ENCODE measurements around the gene PDCD1LG2.
"Not testable (repeated sequence)": the region's sequence is repeated elsewhere in the genome, so short reads cannot be mapped to it uniquely, and the experiment has no call there.

The PDCD1LG2 gene

DNA sequence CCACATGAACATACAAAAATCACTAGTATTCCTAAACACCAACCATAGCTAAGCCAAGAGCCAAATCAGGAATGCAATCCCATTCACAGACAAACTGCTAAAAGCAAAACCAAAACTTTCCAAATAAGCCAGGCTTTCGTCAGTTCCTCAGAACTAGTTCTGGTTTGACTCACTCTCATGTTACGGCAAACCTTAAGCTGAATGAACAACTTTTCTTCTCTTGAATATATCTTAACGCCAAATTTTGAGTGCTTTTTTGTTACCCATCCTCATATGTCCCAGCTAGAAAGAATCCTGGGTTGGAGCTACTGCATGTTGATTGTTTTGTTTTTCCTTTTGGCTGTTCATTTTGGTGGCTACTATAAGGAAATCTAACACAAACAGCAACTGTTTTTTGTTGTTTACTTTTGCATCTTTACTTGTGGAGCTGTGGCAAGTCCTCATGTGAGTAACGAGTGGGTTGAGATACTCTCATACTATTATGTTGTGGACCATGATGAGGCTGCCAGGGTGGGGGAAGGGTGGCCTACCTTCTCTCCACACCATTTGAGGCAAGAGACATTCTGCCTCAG, at the start of gene PDCD1LG2:
Gene PDCD1LG2 (plus strand): TSS at position 172 of the 572 bp plus-strand sequence. CDS start 12,016 bp downstream, outside the sequence.
- no peak for FAIRE-seq

DNA sequence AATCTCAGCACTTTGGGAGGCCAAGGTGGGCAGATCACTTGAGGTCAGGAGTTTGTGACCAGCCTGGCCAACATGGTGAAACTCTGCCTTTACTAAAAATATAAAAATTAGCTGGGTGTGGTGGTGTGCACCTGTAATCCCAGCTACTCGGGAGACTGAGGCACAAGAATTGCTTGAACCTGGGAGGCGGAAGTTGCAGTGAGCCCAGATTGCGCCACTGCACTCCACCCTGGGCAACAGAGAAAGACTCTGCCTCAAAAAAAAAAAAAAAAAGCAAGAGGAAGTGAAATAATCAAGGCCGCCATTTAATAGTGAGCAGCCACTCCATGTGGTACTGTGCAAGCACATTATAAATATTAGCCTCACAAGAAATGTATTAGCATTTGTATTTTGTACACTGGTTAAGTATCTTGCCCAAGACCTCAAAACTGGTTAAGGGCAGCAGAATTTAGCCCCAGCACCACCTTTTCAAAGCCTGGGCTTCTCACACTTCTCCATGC, 45.5 kb upstream of the PDCD1LG2 start:
- FAIRE-seq, result not testable (repeated sequence)

DNA sequence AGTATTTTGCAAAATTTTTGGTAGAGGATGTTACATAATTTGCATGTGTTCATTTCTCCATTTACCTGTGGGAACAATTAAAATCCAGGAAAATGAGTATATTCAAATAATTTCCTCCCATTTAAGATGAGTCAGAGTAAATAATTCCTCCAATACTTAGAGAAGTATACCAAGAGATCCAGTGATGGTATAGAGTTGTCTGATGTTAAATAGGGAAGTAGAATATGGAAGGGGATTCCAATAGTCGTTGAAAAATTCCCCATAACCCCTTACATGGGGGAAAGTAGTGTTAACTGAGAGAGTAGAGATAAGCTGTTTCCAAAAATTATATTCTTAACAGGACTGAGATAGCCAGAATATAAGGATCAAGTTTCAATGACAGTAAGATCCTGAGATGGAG, 44.3 kb upstream of the PDCD1LG2 start:
- no peak for FAIRE-seq

DNA sequence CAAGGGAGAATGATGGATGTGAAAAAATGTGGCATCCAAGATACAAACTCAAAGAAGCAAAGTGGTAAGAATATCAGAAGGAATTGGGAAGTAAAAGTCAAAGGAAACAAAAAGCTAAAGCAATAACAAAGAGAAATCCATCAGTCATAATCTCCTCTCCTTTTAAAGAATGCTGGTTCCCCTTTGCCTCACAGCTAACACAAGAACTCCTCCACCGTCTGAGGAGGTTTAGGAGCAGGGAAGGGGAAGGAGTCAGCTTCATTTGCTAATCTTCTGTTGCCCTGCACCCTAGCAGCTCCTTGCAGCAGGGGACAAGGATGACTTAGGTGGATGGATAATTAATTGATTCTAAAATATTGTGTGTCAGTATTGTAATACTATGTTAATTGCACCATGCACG, 43.6 kb upstream of the PDCD1LG2 start:
- FAIRE-seq, result no peak

DNA sequence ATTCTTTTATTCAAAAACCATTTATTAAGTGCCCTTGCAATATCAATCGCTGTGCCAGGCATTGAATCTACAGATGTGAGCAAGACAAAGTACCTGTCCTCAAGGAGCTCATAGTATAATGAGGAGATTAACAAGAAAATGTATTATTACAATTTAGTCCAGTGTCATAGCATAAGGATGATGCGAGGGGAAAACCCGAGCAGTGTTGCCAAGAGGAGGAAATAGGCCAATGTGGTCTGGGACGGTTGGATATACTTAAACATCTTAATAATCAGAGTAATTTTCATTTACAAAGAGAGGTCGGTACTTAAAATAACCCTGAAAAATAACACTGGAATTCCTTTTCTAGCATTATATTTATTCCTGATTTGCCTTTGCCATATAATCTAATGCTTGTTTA, 41.5 kb upstream of the PDCD1LG2 start:
- no peak for FAIRE-seq

DNA sequence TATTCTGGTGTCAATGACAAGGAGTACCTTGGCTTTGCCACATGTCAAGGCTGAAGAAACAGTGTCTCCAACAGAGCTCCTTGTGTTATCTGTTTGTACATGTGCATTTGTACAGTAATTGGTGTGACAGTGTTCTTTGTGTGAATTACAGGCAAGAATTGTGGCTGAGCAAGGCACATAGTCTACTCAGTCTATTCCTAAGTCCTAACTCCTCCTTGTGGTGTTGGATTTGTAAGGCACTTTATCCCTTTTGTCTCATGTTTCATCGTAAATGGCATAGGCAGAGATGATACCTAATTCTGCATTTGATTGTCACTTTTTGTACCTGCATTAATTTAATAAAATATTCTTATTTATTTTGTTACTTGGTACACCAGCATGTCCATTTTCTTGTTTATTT, 40.2 kb upstream of the PDCD1LG2 start:
- no peak for FAIRE-seq

DNA sequence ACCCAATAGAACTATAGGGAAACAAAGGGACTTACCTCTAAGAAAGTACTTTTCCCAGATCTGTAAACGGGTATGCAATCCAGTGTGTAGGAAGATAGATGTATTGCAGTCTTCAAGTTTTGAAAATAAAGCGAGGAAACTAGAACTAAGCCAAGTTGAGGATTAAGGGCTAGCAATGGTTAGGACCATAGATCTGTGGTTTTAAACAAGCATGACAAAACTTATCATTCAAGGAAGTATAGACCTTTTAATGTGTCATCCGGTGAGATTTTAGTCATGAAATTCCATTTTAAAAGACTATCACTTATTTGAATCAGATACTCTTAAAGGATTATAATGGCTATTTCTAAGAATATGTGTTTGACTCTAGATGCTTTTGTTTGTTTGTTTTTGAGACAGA, 39.5 kb upstream of the PDCD1LG2 start:
- FAIRE-seq, result no peak

DNA sequence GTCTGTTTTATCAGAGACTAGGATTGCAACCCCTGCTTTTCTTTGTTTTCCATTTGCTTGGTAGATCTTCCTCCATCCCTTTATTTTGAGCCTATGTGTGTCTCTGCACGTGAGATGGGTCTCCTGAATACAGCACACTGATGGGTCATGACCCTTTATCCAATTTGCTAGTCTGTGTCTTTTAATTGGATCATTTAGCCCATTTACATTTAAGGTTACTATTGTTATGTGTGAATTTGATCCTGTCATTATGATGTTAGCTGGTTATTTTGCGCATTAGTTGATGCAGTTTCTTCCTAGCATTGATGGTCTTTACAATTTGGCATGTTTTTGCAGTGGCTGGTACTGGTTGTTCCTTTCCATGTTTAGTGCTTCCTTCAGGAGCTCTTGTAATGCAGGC, 34.7 kb upstream of the PDCD1LG2 start:
- not testable (repeated sequence) for FAIRE-seq

DNA sequence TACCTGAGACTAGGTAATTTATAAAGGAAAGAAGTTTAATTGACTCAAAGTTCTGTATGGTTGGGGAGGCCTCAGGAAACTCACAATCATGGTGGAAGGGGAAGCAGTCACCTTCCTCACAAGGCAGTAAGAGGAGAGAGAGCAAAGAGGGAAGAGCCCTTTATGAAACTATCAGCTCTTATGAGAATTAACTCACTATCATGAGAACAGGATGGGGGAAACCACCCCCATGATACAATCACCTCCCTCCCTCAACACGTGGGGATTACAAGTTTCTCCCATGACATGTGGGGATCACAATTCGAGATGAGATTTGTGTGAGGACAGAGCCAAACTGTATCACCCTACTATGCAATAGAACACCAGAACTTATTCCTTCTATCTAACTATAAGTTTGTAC, 32.1 kb upstream of the PDCD1LG2 start:
- no peak for FAIRE-seq

DNA sequence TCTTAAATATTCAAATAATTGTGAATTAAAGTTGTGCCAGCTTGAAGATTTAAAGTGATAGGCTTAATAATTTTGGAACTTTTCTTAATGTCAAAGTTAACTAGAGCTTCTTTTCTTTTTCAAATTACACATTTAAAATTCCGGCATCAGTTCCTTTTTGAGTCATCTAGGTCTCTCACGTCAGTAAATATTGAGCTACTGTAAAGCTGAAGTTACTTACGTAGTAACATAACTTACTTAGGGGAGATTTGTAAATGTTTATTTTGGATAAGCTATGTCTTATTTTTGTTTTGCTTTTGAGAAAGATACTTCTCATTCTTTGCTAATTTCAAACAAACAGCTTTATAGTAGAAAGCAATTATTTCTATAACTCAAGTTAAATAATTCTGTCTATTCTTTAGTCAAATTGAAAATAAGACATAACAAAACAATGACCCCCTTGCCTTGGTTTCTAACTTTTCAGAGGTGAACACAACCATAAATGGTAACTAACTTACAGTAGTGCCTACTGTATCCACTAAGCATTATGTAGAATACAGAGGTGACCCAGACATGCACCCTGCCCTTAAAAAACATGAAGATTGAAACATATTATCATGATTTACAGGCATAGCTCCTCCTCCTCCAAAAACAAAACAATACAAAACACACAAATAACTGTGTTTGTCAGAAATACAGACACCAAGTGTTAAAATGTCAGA, 30.2 kb upstream of the PDCD1LG2 start:
- FAIRE-seq, result no peak

DNA sequence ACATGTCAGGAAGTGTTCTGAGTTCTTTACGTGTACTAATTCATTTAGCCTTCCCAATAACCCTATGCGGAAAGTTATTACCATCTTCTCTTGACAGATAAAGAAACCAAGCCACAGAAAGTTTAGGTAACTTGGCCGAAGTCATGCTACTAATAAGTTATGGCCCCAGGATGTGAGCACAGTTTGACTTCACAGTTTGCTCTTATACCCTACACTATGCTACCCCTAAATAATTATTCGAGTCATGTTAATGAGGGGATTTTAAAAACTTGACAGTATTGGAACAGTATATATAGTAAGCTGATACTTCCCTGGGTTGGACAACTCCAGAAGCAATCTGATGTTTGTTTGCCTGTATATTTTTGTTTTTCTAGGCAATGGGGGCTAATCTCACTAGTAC, 29.4 kb upstream of the PDCD1LG2 start:
- no peak for FAIRE-seq

DNA sequence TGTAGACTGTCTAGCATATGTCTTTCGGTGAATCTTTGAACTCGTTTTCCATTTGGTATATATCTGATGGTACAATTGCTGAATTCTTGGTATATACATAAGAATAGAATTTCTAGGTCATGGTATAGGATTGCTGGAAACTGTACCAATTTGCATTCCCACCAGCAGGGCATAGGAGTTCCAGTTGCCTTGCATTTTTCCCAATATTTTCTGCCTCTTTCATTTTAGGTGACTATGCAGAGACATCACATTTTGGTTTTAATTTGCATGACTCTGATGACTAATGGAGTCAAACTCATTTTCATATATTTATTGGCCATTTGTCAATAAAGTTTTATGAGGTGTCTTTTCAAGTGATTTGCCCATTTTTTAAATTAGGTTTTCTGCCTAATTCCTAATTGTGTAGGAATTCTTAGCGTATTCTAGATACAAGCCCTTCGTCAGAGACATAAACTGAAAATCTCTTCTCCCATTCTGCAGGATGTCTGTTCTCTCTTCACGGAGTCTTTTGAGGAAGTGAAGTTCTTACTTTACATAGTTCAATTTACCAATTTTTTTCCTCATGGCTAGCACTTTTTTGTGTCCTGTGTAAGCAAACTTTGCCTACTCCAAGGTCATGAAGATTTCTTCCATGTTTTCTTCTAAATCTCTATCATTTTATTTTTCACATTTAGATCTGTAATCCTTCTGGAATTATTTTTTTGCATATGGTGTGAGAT, 28.9 kb upstream of the PDCD1LG2 start:
- FAIRE-seq, result no peak

DNA sequence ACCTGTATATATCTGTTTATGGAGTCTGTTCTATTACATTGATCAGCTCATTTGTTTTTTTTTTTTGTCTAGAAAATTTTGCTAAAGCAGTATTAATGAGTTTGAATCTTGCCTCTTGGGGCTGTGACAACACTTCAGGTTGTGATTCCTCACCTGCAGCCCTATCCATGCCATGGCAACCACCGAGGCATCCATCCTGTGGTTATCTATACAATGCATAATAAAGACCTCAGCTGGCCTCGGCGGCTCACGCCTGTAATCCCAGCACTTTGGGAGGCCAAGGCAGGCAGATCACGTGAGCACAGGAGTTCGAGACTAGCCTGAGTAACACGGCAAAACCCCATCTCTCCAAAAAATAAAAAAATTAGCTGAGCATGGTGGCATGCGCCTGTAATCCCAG, 28.1 kb upstream of the PDCD1LG2 start:
- no peak for FAIRE-seq

DNA sequence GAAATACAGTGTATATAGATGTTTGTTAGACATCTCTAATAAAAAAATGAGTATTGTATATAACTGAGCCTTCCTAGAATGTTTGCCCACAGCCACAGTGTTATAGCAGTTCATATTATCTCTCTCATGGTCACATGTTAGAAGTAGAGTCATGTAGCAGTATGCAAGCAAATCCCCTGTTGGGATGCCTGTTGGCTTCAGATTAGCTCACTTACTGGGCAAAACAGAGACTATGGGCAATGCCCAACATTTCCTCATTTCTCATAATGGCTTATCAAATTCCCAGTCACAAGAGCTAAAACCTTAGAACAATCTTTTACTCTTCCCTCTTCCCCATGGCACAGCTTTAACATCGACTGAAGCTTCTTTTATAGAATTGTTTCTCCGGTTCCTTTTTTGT, 27.0 kb upstream of the PDCD1LG2 start:
- no peak for FAIRE-seq

DNA sequence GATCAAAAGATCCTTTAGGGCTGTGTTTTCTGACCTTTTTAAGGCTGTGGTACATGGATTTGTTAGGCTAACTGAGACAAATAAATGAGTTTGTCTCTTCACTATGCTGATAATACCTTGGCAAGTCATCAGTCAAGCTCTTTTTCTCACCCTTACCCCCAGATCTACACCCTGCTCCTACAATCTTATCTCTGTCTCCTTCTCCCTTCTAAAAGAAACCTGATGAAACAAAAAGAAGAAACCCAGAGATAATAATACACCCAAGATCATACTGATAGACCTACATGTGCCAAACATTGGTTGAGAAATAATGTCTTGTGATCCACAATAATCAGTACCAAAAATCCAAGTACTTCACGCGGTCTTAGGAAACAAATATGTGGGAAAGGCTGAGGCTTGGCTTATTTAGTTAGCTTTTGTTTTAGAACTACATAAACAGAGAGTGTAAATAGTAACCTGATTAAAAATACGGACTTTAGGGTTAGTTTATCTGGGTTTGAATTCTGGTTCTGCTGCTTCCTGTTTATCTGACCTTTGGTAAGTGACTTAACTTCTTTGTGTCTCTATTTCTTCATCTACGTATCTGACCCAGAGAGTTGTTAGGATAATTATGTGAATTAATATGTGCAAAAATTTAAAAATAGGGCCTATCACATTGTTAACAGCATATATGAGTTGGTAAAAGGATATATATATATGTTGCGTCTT, 24.8 kb upstream of the PDCD1LG2 start:
- FAIRE-seq, result no peak

DNA sequence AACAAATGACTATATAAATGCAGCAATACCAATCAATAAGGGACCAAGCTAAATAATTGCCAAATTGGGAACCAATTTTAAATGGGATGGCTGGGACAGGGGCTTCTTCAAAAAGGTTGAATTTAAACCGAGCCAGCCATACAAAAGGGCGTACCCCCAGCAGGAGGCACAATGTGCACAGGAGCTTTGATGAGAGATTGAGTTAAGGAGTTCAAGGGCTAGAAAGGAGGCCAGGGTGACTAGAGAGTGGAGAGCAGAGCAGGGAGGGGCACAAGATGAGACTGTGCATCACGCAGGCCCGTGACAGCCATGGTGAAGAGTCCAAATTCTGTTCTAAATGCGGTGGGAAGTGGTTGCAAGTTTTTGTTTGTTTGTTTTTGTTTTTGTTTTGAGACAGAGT, 23.3 kb upstream of the PDCD1LG2 start:
- FAIRE-seq, result no peak

DNA sequence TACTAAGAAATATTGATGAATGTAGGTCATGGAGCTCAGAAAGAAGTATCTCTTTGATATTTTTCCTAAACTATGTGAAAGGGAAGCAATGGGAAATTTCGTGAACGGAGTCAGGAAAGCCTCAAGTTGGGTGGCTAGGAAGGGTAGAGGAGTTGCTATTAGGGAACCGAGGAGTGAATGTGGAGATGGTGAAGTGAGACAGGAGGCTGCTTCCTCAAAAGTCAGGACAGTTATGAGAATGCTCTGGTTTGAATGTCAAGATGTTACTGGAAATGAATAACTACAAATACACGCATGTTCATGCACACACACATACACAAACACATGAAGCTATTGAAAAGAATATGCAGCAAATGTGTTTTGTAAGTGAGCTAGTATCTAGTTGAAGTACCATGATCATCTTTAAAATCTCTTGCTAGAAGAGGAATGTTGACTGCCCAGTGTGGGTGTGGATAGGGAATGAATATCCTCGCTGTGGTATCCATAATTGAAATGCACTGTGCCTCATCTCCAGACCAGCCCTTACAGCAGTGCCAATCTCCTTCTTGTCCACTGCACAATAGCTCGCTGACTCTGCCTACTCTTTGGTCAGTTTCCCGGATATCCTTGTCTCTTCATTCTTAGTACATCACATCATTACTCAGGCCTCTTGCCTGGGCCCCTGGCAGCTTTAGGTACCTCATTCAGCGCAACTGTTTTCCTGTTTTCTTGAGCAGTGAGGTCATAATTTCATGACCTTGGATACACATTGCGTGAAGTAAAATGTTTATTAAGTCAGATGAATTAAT, 21.9 kb upstream of the PDCD1LG2 start:
- FAIRE-seq, result no peak

DNA sequence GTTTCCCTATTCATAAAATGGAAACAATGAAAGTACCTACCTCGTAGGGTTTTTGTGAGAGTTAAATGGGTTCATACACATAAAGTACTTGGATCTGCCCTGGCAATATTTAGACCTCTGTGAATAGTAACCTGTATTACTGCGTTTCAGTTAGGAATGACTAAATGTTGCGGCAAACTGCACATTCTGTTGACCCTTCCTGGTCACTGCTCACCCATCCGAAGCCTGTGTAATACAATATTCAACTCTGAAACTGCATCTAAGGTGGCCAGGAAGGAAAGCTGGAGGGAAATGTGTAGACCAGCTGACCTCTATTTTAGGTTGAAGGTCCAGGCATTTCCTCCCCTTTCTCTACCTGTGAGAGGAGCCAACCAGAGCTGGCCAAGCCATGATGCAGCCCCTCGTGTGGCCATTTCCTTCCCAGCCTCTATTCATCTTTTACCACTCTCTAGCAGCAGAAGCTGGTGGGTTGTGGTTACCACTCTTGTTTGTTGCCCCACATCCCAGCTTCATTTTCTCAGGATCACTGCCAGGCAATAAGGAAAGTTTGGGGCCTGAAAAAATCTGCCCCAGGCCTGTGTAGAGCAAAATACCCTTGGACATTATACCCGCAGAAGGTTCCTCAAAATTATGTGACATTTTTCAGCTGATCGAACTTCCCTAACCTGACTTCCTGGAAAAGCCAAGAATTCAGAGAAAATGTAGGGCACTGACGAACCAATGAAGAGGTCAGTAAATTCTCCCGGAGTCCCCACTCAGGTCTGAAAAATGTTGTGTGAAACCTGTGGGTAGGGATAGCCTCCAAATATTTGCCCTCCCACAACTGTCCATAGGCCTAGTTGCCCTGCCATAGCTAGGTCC, 20.5 kb upstream of the PDCD1LG2 start:
- FAIRE-seq, result no peak

DNA sequence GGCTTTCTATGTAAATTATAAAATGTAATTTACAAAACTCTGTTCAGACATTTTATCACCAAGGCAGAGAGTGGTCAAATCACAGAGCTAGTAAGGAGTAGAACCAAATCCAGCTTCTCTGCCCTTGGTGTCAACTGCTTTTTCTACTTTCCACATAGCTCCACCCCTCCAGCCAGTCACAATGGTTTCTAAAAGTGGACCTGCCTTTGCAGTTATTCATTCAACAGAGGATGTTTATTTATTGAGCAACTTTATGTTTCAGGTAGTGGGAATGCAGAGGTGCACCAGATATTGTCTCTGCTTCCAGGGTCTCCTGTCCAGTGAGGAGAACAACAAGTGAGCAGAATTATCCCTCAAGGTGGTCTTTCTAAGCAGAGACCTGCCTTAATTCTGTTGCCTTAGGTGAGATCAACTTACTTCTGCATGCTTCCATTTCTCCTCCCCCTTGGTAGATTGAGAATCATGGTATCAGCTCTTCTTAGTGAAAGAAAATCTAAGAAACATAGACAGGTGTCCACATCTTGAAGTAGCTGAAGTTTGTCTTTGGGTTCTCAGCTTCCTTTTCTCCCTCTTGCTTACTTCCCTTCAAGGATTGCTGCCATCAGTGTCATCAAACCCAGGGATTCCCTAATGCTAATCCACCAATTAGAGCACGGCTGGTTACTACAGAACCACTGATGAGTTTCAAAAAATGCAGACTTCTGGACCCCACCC, 17.2 kb upstream of the PDCD1LG2 start:
- no peak for FAIRE-seq

DNA sequence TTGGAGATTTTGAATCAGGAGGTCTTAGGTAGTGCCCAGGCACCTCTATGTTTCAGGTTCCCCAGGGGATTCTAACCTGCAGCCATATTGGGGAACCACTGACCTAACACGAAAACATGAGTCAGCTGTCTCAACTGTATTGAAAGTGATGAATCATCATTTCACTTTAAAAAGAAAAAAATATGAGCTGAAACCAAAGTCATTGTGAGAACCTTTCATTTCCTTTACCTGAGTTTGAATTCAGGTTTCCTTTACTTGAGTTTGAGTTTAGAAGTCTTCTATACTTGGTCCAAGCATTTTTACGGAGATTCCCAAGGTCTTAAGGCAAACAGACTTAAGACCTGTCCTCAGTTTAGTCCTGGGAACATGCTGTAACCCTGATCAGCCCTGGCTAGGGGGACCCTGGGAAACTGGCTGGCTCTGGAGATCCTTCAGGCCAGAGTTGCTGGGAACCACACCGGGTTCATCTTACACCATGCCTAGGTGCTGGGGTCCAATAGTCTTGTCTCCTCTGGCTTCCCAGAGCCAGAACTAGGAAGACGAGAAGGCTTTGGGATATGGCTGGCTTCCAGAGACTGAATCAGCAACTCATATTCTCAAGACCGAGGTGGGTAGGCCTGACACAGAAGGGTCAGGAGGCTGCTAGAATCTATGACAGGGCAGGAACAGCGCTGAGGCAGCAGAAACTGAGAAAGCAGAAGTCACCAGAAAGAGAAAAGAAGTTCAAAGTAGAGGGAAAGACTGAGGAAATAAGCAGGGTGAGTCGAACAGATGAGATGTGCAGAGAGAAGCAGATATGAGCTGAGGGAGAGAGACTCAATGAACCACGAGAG, 16.4 kb upstream of the PDCD1LG2 start:
- FAIRE-seq, result no peak

Measured in TTC549 (cell line).